Loucy (cell line): Measurements from ENCODE around the gene VANGL2.

Experiments used
- EZH2phosphoT487 ChIP-seq: fragments of 200-600 bp; IDR thresholded peaks from 2 replicates; pipeline ENCODE4 v1.6.1; 2018; ENCODE audit warnings: antibody characterized with exemption, mild to moderate bottlenecking, moderate library complexity, borderline replicate concordance
- TF ChIP-seq, protein P1 (sequence below): fragments of 200-600 bp; sonication (generic); conservative IDR thresholded peaks from 2 replicates; pipeline ENCODE4 v1.5.1; 2014; ENCODE audit warnings: mild to moderate bottlenecking, antibody characterized with exemption, low read length

DNA sequence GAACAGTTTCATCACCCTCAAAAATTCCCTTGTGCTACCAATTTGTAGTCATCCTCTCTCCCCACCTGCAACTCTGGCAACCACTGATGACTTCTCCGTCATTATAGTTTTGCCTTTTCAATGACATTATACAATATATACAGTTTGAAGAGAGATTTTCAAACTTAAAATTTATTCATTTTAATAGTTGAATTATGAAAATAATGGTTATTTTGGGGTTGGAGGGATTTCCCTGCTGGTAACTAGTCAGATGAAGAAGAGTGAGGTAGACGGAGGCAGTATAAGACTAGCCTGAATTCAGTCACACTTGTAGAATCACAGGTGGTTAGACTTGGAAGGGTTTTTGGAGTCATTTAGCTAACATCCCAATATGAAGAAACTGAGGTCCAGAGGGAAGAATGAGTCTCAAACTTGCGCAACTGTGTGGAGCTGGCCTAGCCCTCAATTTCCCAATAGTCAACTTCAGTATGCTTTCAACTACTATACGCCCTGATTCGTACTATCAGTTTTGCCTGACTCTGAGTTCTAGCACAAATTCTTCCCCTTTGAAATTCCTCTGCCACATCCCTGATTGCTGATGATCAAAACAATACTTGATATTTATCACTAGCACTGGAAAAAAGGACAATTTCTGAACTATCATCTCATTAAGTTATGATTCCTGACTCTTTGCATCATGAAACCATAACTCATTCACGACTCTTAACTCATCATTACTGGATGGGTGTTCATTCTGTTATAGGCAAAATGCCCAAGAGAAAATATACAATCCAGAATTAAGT is 54.2 kb downstream of the VANGL2 start:
- TF ChIP-seq, protein P1, sequence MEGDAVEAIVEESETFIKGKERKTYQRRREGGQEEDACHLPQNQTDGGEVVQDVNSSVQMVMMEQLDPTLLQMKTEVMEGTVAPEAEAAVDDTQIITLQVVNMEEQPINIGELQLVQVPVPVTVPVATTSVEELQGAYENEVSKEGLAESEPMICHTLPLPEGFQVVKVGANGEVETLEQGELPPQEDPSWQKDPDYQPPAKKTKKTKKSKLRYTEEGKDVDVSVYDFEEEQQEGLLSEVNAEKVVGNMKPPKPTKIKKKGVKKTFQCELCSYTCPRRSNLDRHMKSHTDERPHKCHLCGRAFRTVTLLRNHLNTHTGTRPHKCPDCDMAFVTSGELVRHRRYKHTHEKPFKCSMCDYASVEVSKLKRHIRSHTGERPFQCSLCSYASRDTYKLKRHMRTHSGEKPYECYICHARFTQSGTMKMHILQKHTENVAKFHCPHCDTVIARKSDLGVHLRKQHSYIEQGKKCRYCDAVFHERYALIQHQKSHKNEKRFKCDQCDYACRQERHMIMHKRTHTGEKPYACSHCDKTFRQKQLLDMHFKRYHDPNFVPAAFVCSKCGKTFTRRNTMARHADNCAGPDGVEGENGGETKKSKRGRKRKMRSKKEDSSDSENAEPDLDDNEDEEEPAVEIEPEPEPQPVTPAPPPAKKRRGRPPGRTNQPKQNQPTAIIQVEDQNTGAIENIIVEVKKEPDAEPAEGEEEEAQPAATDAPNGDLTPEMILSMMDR, result no peak
- TF ChIP-seq EZH2phosphoT487, result no peak
